HG02884 (cell line): Measurements from ENCODE around the gene SIRT6.
"Not testable (repeated sequence)": the region's sequence is repeated elsewhere in the genome, so short reads cannot be mapped to it uniquely, and the experiment has no call there.

ENCODE experiments used
- ATAC-seq: cut with Tn5 transposase; IDR thresholded peaks from one replicate; pipeline ENCODE4 v1.9.1; 2021; ENCODE audit warnings: mild to moderate bottlenecking, moderate library complexity; ENCODE audit not compliant: unreplicated experiment

SIRT6 gene

GRCh38 chr19:4138445-4138844 lies 43.9 kb downstream of the SIRT6 start:
- ATAC-seq, result no peak

GRCh38 chr19:4136680-4137088 lies 45.7 kb downstream of the SIRT6 start:
- ATAC-seq, result no peak

- ATAC-seq, result not testable (repeated sequence)
Observed at GRCh38 chr19:4135386-4135785, 47.0 kb downstream of the SIRT6 start.

GRCh38 chr19:4134351-4134750 lies 48.0 kb downstream of the SIRT6 start:
- no peak for ATAC-seq

GRCh38 chr19:4130744-4131438 lies 51.5 kb downstream of the SIRT6 start:
- no peak for ATAC-seq

GRCh38 chr19:4129050-4129449 lies 53.3 kb downstream of the SIRT6 start:
- ATAC-seq, result not testable (repeated sequence)

GRCh38 chr19:4127322-4127721 lies 55.0 kb downstream of the SIRT6 start:
- ATAC-seq, result not testable (repeated sequence)

GRCh38 chr19:4124638-4125037 lies 57.7 kb downstream of the SIRT6 start:
- ATAC-seq, result no peak
